K562 (cell line): ENCODE data around the gene FASLG. TPM values are rescaled to one million over a fixed set of nuclear protein-coding genes. Genes with fewer than 3 reads are reported as not detected.

Experiments
- ATAC-seq: fragments of 200-7000 bp; cut with Tn5 transposase; 3 replicates; pipeline ENCODE4 v1.9.1; 2020; ENCODE audit warnings: moderate library complexity
- BruUV-seq: library from RNA; stranded (reverse); fragments of 400-500 nt; replicated peaks from 2 replicates; lab custom pipeline; 2021; lab: Mats Ljungman, UMichigan
- CTCF ChIA-PET: fragments of 300-600 bp; formaldehyde crosslinking; extraction: SDS; loops from one replicate; lab custom pipeline; 2021; ENCODE audit warnings: low intra/inter-chr PET ratio; lab: Yijun Ruan, JAX
- POLR2A ChIA-PET: fragments of 300-600, 350-650 bp; sonication (Branson Sonifier 250); formaldehyde crosslinking; extraction: SDS; loops from one replicate; lab custom pipeline; 2021; ENCODE audit warnings: antibody characterized with exemption, inconsistent platforms; lab: Yijun Ruan, JAX
- DNase-seq, 4 experiments: peaks; one replicate each; pipeline versions ENCODE4 v3.0.0 to v3.0.0-alpha.2; 2011 to 2018; ENCODE audit warnings: low spot score in 3 of 4, mixed read lengths in 3 of 4; ENCODE audit errors: extremely low read depth in 1 of 4
- FAIRE-seq: peaks from 2 replicates; lab custom pipeline; 2011; peaks lifted over from hg19 to GRCh38; lab: Jason Lieb, UNC
- H2AFZ ChIP-seq: 2 replicates; pipeline ENCODE4 v1.6.0; 2011; ENCODE audit warnings: low read depth, low read length, control low read depth, inconsistent platforms
- H3K27ac ChIP-seq: fragments of 200-600 bp; 3 replicates; pipeline ENCODE4 v1.8.0; 2011; ENCODE audit warnings: low read depth, mild to moderate bottlenecking, control low read depth, inconsistent platforms, low read length, moderate library complexity, mixed read lengths; ENCODE audit errors: extremely low read depth
- H3K27me3 ChIP-seq, 2 experiments: fragments of 300-600 bp in 1 of 2; 2 replicates in 1 of 2; 3 replicates in 1 of 2; pipeline versions ENCODE4 v1.6.0 to v1.8.0; 2011; ENCODE audit warnings: inconsistent platforms in 2 of 2, low read length in 2 of 2, mild to moderate bottlenecking in 1 of 2, mixed read lengths in 1 of 2, moderate library complexity in 1 of 2; ENCODE audit not compliant: control insufficient read depth in 2 of 2, insufficient read depth in 2 of 2
- H3K36me3 ChIP-seq: fragments of 300-600 bp; 3 replicates; pipeline ENCODE4 v1.8.0; 2011; ENCODE audit warnings: mild to moderate bottlenecking, low read length, inconsistent platforms; ENCODE audit not compliant: control insufficient read depth, insufficient read depth
- H3K4me1 ChIP-seq, 2 experiments: fragments of 200-600 bp in 1 of 2; replicated peaks in 1 of 2; 2 replicates in 1 of 2; 3 replicates in 1 of 2; pipeline versions ENCODE4 v1.5.1 to v1.8.0; 2011; ENCODE audit warnings: inconsistent platforms in 2 of 2, low read length in 2 of 2, mild to moderate bottlenecking in 1 of 2, mixed read lengths in 1 of 2, moderate library complexity in 1 of 2; ENCODE audit not compliant: control insufficient read depth in 2 of 2, insufficient read depth in 2 of 2
- H3K4me2 ChIP-seq: 2 replicates; pipeline ENCODE4 v1.6.1; 2011; ENCODE audit warnings: low read length, control low read depth, inconsistent platforms, mixed read lengths; ENCODE audit not compliant: insufficient read depth
- H3K4me3 ChIP-seq: fragments of 200-600 bp; sonication (generic), shearing (Covaris generic); 2 replicates; pipeline ENCODE4 v1.5.1; 2016; ENCODE audit warnings: control low read depth, inconsistent platforms
- H3K79me2 ChIP-seq: fragments of 200-600 bp; 3 replicates; pipeline ENCODE4 v1.8.0; 2011; ENCODE audit warnings: low read length, inconsistent platforms; ENCODE audit not compliant: control insufficient read depth, insufficient read depth
- H3K9ac ChIP-seq, 2 experiments: 2 replicates each; pipeline versions ENCODE4 v1.6.0 to v1.6.1; 2011; ENCODE audit warnings: low read depth in 2 of 2, low read length in 2 of 2, control low read depth in 1 of 2, inconsistent platforms in 1 of 2, mild to moderate bottlenecking in 1 of 2, mixed read lengths in 1 of 2; ENCODE audit not compliant: insufficient read depth in 1 of 2
- H3K9me1 ChIP-seq: one replicate; pipeline ENCODE4 v1.6.0; 2011; ENCODE audit warnings: inconsistent platforms, mild to moderate bottlenecking, low read length, moderate library complexity; ENCODE audit not compliant: control insufficient read depth, insufficient read depth
- H3K9me3 ChIP-seq: replicated peaks from 2 replicates; pipeline ENCODE4 v1.5.1; 2011; ENCODE audit warnings: low read depth, low read length, inconsistent platforms; ENCODE audit not compliant: control insufficient read depth, insufficient read depth
- H4K20me1 ChIP-seq: replicated peaks from 2 replicates; pipeline ENCODE4 v1.6.1; 2011; ENCODE audit warnings: low read length, inconsistent platforms, mixed read lengths; ENCODE audit not compliant: control insufficient read depth, insufficient read depth
- CBX5 ChIP-seq: IDR thresholded peaks from 2 replicates; pipeline ENCODE4 v1.6.1; 2014; ENCODE audit warnings: low read depth, borderline replicate concordance
- HDAC6 ChIP-seq: IDR thresholded peaks from 2 replicates; pipeline ENCODE4 v1.6.1; 2012; ENCODE audit warnings: low read depth, mild to moderate bottlenecking, control low read depth, inconsistent platforms, low read length, moderate library complexity
- HNRNPLL ChIP-seq: fragments of 200-400 bp; formaldehyde crosslinking; IDR thresholded peaks from 2 replicates; pipeline ENCODE4 v1.6.1; 2017; ENCODE audit warnings: low read length, low read depth, mild to moderate bottlenecking; ENCODE audit not compliant: poor library complexity, severe bottlenecking
- HNRNPUL1 ChIP-seq: fragments of 200-400 bp; formaldehyde crosslinking; IDR thresholded peaks from 2 replicates; pipeline ENCODE4 v1.6.1; 2017; ENCODE audit warnings: low read length
- MAZ ChIP-seq, 2 experiments: fragments of 450-650 bp in 1 of 2; sonication (generic) in 1 of 2; formaldehyde crosslinking; IDR thresholded peaks in 1 of 2; conservative IDR thresholded peaks in 1 of 2; 2 replicates each; pipeline versions ENCODE4 v1.4.0 to v1.5.0; 2020; ENCODE audit warnings: mild to moderate bottlenecking in 1 of 2, missing genetic modification reagents in 1 of 2
- MCM5 ChIP-seq: fragments of 450-650 bp; IDR thresholded peaks from 2 replicates; pipeline ENCODE4 v1.6.1; 2016; ENCODE audit warnings: low read depth
- NR2C1 ChIP-seq, 2 experiments: fragments of 450-650 bp; IDR thresholded peaks; 2 replicates each; pipeline ENCODE4 v1.6.1; 2017; ENCODE audit warnings: mild to moderate bottlenecking in 2 of 2, antibody characterized with exemption in 1 of 2, inconsistent platforms in 1 of 2, missing compliant biosample characterization in 1 of 2, missing genetic modification characterization in 1 of 2
- PHTF2 ChIP-seq: fragments of 250-450 bp; sonication (Bioruptor Pico); IDR thresholded peaks from 2 replicates; pipeline ENCODE4 v1.5.0; 2021; ENCODE audit warnings: mild to moderate bottlenecking
- POLR2AphosphoS2 ChIP-seq: IDR thresholded peaks from 2 replicates; pipeline ENCODE4 v1.6.1; 2012; ENCODE audit warnings: low read length, improper control_type of control experiment
- TCF7L2 ChIP-seq: fragments of 150-350 bp; IDR thresholded peaks from 2 replicates; pipeline ENCODE4 v1.6.1; 2016; ENCODE audit warnings: low read depth, mild to moderate bottlenecking, low read length, moderate library complexity
- ZNF184 ChIP-seq: sonication (generic); formaldehyde crosslinking; IDR thresholded peaks from 2 replicates; pipeline ENCODE4 v1.5.0; 2020; ENCODE audit warnings: missing genetic modification reagents
- ZNF586 ChIP-seq: fragments of 450-650 bp; formaldehyde crosslinking; conservative IDR thresholded peaks from 2 replicates; pipeline ENCODE4 v1.4.0; 2020; ENCODE audit warnings: mild to moderate bottlenecking, moderate library complexity
- WGBS: fragments of 100-300 bp; shearing (Covaris generic); methylation state at CpG from one replicate; pipeline ENCODE4 v1.1.6; 2016; ENCODE audit warnings: low coverage, mixed read lengths; ENCODE audit not compliant: insufficient coverage; ENCODE audit errors: missing lambda C conversion rate; 5-methylcytosine and 5-hydroxymethylcytosine counted together
- in situ Hi-C: fragments of 300-500 bp; cut with MboI; formaldehyde crosslinking; loops from 4 replicates; pipeline ENCODE4 v1.15.0; 2018; ENCODE audit warnings: inconsistent platforms, mixed read lengths
- intact Hi-C: fragments of 100-400 bp; cut with micrococcal nuclease; formaldehyde crosslinking; loops from 2 replicates; pipeline ENCODE4 v1.14.2; 2022
- polyA plus RNA-seq, 8 experiments: library from polyadenylated mRNA; depleted of rRNA in 4 of 8; stranded (reverse) in 5 of 8; unstranded in 3 of 8; fragments of >200 nt; fragmentation: Nextera tagmentation in 2 of 8; fragmentation: Illumina TruSeq in 1 of 8; extraction: Ambion mirVana in 2 of 8; extraction: Trizol in 1 of 8; gene quantifications; 2 replicates each; pipeline versions ENCODE4 v1.2.1 to v1.2.3, GENCODE V29; 2011 to 2014; ENCODE audit warnings: inconsistent platforms in 1 of 8, missing spikeins in 1 of 8
- total RNA-seq, 7 experiments: library from RNA; depleted of rRNA in 6 of 7; stranded (reverse); fragments of >200 nt in 6 of 7; fragmentation: Illumina TruSeq in 2 of 7; extraction: Trizol in 2 of 7; gene quantifications; 2 replicates each; pipeline versions ENCODE4 v1.2.1 to v1.2.3, GENCODE V29; 2011 to 2021; ENCODE audit warnings: low replicate concordance in 1 of 7
- TF ChIP-seq, protein P1 (sequence below): fragments of 450-650 bp; IDR thresholded peaks from 2 replicates; pipeline ENCODE4 v1.6.1; 2017; ENCODE audit warnings: mild to moderate bottlenecking, moderate library complexity
- TF ChIP-seq, protein P2 (sequence below): fragments of 450-650 bp; IDR thresholded peaks from one replicate; pipeline ENCODE4 v1.6.1; 2018; ENCODE audit warnings: mild to moderate bottlenecking, moderate library complexity; ENCODE audit not compliant: partially characterized antibody

The FASLG gene
- total and polyA plus RNA-seq, 9 of the 15 experiments (the other 6 are each of a cell fraction or from before 2014, with no cell fraction given) = not detected

DNA sequence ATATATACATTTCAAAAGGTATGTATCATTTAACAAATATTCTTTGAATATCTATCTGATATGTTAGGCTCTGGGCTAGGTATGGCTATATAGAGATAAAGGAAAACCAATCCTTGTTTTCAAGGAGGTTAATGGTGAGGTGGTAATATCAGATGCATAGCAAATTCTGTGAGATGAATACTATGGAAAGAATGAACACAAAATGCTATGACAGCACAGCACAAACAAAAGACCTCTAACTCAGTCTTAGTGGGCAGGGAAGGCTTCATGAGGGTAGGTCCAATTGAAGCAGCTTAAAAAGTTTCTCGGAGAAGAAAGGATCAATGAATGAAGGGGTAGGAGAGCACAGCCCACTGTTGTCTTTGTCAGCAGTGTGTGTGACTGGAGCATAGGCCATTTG lies 27.2 kb downstream of the FASLG start:
- Histone ChIP-seq H3K4me2 (no peak overlapping the region), H3K79me2 (no peaks in the 10 kb centered on the region), H3K4me1 (no peaks in the 10 kb centered on the region; a peak in 1 of 5 replicates), H3K9me3 (no peaks in the 10 kb centered on the region), H3K36me3 (no peaks in the 10 kb centered on the region), H3K9ac (no peak overlapping the region), H3K4me3 (no peak overlapping the region), H3K9me1 (no peaks in the 10 kb centered on the region), H2AFZ (no peak overlapping the region), H4K20me1 (no peaks in the 10 kb centered on the region), H3K27me3 (no peaks in the 10 kb centered on the region), H3K27ac (no peak overlapping the region)
- DNase-seq = no peak
- FAIRE-seq = no peak
- in situ Hi-C loops (no loop called here), intact Hi-C loops (no loop called here)
- ChIA-PET CTCF (no interaction called here), POLR2A (no interaction called here)
- 0% methylated on average over 1 of the region's 1 CpG for WGBS
- TF ChIP-seq HNRNPLL = no peak
- TF ChIP-seq NR2C1 (IDR thresholded peaks at IDR 0.05) = no peak
- no peak for TF ChIP-seq NR2C1 (tag; IDR thresholded peaks at IDR 0.05)
- TF ChIP-seq, protein P1, sequence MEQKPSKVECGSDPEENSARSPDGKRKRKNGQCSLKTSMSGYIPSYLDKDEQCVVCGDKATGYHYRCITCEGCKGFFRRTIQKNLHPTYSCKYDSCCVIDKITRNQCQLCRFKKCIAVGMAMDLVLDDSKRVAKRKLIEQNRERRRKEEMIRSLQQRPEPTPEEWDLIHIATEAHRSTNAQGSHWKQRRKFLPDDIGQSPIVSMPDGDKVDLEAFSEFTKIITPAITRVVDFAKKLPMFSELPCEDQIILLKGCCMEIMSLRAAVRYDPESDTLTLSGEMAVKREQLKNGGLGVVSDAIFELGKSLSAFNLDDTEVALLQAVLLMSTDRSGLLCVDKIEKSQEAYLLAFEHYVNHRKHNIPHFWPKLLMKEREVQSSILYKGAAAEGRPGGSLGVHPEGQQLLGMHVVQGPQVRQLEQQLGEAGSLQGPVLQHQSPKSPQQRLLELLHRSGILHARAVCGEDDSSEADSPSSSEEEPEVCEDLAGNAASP = no peak
- no peak for TF ChIP-seq TCF7L2
- TF ChIP-seq CBX5 = no peak
- TF ChIP-seq POLR2AphosphoS2 = no peak
- no peak for TF ChIP-seq HNRNPUL1
- TF ChIP-seq ZNF184 (CRISPR knock-in tag) = no peak
- TF ChIP-seq HDAC6 = no peak
- TF ChIP-seq MCM5 = no peak
- TF ChIP-seq MAZ (CRISPR knock-in tag; conservative IDR thresholded peaks at IDR 0.05 in 1 of 2, IDR thresholded peaks at IDR 0.05 in 1 of 2) = no peak
- no peak for TF ChIP-seq PHTF2
- TF ChIP-seq ZNF586 = no peak
- TF ChIP-seq, protein P2, sequence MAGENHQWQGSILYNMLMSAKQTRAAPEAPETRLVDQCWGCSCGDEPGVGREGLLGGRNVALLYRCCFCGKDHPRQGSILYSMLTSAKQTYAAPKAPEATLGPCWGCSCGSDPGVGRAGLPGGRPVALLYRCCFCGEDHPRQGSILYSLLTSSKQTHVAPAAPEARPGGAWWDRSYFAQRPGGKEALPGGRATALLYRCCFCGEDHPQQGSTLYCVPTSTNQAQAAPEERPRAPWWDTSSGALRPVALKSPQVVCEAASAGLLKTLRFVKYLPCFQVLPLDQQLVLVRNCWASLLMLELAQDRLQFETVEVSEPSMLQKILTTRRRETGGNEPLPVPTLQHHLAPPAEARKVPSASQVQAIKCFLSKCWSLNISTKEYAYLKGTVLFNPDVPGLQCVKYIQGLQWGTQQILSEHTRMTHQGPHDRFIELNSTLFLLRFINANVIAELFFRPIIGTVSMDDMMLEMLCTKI = no peak
- no TSS peak for BruUV-seq
- no peak for ATAC-seq
